GM10847 (cell line): ENCODE data around the gene JAML.

Experiments used
- POLR2A ChIP-seq: IDR thresholded peaks from 2 replicates; pipeline ENCODE4 v1.6.1; 2011; ENCODE audit not compliant: insufficient read length; ENCODE audit errors: extremely low read depth

Gene JAML

DNA sequence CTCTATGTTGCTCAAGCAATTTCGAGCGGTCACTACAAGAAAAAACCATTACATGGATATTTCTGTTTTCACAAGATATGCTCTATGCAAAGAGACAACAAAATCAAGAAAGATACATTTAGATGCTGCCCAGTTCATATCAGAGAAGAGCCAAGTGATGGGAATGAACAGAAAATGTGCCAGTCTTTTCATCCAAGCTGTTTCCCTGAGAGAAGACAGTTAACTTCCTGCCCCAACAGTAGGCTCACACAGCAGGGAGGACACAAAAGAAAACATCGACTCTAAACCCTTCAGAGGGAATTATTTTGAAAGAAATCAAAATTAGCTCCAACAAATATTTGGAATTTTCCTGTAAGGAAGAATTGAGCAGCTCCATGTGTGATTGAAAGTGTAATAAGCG lies 11.6 kb downstream of the JAML start:
- TF ChIP-seq POLR2A = no peak

DNA sequence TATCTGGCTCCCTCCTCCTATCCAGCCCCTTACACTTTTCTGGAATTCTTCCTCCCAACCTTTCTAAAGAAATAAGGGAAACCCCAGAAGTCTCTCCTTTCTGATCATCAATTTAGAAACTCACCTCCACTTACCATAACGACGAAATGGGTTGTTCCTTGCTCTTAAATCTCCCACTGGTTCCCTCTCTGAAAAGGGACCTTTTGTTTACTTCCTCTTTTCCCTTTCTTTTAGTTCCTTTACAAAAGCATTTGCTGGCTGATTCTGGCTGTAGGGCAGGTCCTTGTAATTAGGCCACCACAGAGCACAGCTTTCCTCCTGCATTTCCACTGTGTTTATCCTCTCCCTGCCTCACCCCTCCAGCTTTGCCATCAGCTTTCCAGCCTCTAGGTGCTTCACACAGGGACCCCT lies 12.0 kb downstream of the JAML start:
- no peak for TF ChIP-seq POLR2A

GRCh38 chr11:118212131-118212725 lies 12.6 kb downstream of the JAML start:
- no peak for TF ChIP-seq POLR2A

DNA sequence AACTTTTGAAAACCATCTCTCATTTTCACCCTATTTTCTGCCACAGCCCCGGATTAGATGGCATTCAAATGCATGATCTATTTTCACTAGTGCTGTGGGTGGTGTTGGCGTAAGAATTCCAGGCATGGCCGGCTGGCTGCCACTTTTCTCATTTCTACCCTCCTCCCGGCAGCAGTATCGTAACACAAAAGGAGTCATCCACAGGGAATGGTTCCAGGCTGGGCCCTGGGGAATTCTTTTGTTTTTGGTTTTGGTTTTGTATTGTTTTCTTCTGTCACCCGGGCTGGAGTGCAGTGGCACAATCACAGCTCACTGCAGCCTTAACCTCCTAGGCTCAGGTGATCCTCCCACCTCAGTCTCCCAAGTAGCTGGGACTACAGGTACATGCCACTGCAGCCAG lies 13.8 kb downstream of the JAML start:
- no peak for TF ChIP-seq POLR2A

DNA sequence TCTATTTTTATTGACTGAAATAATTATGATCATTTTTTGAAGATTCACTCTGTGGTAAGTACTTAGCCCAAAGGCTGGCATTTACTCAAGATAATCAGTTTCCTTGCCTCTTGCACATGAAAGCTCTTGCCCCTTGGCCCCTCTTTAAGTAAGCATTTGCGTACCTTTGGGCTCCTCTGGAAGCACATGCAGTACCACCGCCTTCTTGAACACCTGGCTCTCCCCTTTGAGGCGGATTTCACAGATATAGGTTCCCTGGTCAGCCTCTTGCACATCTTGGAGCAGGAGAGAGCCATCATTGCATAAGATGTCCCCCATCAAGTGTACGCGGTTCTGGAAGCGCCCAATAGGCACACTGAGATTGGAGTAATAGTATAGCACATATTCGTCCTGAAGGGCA lies 14.5 kb downstream of the JAML start:
- no peak for TF ChIP-seq POLR2A

DNA sequence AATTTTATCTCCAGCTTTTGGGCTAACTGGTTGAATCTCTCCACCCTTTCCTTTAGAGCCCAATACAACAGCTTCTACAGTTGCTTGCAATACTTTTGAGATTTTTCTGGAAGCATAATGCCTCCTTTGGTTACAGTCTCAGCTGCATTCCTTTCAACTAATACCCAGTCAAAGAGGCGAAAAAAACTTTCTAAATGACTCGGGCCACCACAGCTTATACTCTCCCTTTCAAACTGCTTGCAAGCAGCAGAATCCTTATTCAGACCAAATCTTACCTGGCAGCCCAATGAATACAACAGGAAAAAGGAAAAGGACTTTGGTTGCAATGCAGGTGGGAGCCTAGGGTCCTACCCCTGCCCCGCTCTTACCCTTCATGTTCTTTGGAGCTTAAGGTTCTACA lies 15.8 kb downstream of the JAML start:
- TF ChIP-seq POLR2A = no peak

DNA sequence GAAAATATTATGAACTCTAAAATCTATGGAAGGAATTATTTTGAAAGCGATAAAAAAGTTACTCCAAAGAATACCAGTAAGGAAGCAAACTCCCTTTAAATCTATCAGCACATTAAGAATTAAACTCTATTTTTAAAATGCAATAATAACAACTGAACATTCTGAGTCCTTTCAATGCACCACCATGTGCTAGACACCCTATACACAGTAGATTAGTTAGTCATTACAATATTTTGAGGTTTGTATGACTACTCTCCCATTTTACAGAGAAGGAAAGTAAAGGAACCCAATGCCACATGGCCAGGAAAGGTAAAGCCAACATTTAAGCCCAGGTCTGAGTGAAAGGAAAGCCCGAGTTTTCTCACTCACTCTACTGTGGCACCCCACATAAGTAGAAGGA lies 17.7 kb downstream of the JAML start:
- TF ChIP-seq POLR2A = no peak

DNA sequence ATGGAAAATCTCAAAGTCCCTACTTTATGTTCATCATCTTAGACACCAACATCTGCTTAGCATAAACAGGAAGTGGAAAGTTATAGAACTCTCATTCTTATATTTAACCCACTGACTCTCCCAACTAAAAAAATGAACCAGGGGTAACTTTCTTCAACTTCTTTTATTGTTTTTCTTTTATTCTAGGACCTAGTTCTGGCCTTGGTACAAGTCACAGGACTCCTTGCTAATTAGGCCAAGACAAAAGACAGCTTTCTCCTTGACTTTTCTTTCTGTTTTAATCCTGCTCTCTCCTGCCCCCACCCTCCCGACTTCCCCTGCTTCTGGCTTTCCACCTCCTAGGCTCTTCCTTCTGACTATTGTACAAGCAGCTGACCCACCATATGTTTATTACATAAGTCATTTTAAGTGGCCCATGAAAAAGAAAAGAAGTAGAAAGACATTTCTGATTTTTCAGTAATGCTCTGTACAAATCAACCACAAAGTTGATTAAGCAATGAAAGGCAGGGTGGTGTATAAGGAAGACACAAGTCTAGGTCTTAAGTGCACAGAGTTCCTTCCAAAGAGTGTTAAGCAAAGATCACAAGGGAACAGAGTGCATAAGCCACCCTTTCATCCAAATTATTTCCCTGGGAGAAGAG lies 18.3 kb downstream of the JAML start:
- TF ChIP-seq POLR2A = no peak

- no peak for TF ChIP-seq POLR2A
Observed at GRCh38 chr11:118205606-118206378, 19.0 kb downstream of the JAML start.

- TF ChIP-seq POLR2A = no peak
Observed at GRCh38 chr11:118202599-118203422, 22.0 kb downstream of the JAML start.

DNA sequence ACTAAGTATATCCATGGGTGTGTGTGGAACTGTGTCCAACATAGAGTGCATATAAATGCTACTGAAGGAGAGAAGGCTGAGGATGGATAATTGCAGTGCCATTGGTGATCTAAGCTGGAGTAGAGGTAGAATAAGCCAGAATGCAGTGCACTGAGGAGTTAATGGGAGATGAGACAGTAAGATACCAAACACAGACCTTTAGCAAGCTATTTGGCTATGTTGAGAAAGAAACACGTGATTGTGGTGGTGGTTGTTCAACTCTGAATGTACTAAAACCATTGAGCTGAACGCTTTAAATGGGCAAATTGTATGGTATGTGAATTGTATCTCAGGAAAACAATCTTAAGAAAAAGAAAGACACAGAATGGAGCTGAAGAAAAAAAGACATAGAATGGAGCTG lies 22.8 kb downstream of the JAML start:
- TF ChIP-seq POLR2A = no peak

- TF ChIP-seq POLR2A = no peak
Observed at GRCh38 chr11:118200901-118201680, 23.7 kb downstream of the JAML start.

GRCh38 chr11:118200497-118200896 lies 24.3 kb downstream of the JAML start:
- no peak for TF ChIP-seq POLR2A

- TF ChIP-seq POLR2A = no peak
Observed at GRCh38 chr11:118199135-118199534, 25.7 kb downstream of the JAML start.

DNA sequence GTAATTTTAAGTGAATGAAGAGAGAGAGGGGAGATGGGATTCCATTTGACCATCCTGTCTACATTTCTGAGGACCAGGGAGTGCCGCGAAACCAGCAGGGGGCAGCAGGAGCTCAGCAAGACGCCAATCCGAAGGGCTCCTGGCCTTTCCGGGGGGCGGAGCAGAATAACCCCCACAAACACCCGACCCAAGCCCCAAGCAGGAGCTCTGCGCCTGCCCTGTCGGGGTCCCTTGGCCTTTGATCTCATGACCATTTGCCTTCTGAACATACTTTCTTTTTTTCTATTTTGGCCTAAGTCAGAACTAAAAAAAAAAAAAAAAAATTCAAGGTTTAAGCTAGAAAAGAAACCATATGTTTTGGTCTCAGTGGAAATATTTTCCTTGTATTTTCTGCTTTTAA lies 26.4 kb downstream of the JAML start:
- no peak for TF ChIP-seq POLR2A
